GM12874 (cell line): ENCODE results near the gene ATP2B2.

Experiments used
- TF ChIP-seq, protein P1 (sequence below): IDR thresholded peaks from 2 replicates; pipeline ENCODE4 v1.5.1; 2011; ENCODE audit warnings: low read depth, mild to moderate bottlenecking, control low read depth, low read length, moderate library complexity; ENCODE audit not compliant: insufficient read depth

Gene ATP2B2

DNA sequence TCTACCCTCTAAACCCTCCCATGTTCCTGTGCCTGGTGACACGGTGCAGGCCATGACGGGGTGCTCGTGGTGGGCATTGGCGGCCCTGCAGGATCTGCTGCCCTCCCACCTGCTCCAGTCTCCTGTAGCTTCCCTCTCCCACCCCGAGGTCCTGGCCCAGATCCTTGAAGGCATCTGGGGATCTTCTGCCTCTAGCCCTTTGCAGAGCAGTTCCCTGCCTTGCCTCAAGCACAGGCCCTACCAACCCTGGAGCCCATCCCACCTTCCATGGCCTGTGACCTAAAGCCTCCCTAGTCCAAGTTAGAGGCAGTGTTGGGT lies 157.0 kb downstream of the ATP2B2 start:
- TF ChIP-seq, protein P1, sequence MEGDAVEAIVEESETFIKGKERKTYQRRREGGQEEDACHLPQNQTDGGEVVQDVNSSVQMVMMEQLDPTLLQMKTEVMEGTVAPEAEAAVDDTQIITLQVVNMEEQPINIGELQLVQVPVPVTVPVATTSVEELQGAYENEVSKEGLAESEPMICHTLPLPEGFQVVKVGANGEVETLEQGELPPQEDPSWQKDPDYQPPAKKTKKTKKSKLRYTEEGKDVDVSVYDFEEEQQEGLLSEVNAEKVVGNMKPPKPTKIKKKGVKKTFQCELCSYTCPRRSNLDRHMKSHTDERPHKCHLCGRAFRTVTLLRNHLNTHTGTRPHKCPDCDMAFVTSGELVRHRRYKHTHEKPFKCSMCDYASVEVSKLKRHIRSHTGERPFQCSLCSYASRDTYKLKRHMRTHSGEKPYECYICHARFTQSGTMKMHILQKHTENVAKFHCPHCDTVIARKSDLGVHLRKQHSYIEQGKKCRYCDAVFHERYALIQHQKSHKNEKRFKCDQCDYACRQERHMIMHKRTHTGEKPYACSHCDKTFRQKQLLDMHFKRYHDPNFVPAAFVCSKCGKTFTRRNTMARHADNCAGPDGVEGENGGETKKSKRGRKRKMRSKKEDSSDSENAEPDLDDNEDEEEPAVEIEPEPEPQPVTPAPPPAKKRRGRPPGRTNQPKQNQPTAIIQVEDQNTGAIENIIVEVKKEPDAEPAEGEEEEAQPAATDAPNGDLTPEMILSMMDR = no peak

DNA sequence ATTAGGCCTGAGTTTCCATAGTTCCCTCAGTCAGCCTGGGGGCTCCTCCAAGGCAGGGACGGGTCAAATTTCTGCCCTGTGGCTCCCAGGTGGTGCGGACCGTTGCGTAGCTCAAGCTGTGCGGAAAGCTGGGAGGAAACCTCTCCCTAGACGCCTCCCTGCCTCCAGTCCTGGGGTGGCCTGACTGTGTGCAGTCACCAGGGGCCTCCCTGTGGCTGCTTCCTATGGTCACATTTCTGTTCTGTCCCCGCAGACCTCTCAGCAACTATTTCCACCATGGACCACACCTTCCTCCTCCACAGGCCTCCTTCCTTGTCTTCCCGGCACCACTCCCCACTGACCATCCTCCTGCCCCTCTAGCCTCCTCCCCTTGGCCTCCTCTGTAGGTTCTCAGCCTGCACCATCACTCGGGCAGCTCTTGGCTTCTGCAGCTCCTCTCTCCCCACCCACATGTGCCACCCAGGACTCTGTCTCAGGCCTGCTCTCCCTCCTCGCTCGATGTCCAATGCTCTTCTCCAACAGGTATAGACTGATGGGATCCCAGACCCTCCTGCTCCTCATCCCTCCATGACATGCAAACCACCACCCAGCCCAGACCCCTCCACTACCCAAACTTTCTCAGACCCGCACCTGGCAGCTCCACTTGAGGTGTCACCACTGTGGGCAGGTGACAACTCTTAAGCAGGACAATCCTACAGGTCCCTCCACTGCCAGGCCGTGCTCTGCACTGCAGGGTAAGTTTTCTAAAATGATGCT lies 157.6 kb downstream of the ATP2B2 start:
- TF ChIP-seq, protein P1 = no peak

DNA sequence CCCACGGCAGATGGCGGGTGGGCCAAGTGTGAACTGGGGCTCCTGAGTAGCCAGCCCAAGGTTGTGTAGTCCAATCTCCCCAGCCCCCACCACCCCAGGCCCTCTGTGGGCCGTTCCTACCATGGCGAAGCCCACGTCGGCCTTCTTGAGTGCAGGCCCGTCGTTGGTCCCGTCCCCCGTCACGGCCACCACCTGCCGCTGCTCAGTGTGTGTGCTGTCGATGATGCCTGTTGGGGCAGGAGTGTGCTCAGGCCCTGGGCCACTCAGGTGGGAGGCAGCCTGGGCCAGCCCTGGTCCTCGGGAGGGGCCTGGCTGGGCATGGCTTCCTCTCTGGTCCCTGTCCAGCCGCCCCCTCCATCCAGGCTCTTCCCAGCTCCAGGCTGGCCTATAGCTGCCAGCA lies 159.5 kb downstream of the ATP2B2 start:
- TF ChIP-seq, protein P1 = no peak

GRCh38 chr3:10344944-10345575 lies 160.3 kb downstream of the ATP2B2 start:
- TF ChIP-seq, protein P1 = no peak

DNA sequence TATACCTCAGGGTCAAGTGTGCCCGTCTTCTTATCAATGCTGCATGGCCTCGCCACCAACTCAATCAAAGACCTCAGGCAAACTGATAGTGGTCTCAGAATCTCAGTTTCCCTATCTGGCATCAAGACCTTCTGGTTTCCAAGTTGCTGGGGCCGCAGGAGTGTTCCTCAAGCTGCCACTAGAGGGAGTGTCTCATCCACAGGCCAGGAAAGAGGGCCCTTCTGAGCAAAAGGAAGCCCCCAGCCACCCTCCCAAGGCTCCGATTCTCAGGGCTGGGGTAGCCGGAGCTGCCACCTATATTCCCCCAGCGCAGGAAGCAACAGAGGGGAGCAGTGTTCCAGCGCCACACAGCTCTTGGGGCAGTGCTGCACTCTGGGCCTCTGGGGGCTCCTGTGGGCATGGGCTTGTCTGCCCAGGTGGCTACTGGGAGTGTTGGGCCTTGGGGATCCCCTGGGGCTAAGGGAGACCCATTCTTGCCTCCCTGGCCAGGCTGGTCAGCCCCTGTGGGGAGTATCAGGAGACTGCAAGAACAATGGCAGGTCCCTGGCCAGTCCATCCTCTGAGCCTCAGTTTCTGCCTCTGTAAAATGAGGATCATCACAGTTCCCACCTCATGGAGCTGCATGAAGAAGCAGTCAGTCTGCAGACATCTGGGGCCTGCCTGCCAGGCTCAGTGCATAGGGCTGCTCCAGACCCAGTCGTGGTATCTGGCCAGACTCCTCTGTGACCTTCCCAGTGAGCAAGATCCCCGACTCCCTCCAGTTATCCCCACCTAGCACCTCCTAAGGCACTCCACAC lies 161.0 kb downstream of the ATP2B2 start:
- TF ChIP-seq, protein P1 = peak; percentile 94

GRCh38 chr3:10343526-10343925 lies 161.9 kb downstream of the ATP2B2 start:
- TF ChIP-seq, protein P1 = no peak

DNA sequence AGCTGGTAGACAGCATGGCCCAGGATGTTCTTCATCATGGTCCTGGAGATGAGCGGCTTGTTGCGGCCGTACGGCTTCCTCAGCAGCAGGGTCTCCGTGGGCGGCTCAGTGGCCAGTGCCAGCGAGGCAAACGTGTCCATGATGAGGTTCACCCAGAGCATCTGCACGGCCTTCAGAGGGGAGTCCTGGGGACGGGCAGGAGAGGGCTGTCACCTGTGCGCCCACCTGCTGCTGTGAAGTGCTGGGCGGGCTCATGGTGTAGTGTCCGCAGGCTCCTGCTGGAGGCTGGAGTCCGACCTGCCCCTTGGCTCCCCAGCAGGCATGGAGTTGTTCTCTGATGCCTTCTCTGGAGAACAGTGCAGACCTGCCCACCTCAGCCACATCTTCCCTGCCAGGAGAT lies 162.6 kb downstream of the ATP2B2 start:
- TF ChIP-seq, protein P1 = no peak
